SK-N-SH (cell line): ENCODE results near the gene UBE2E1. TPM values are rescaled to one million over a fixed set of nuclear protein-coding genes. Genes with fewer than 3 reads are reported as not detected.

ENCODE experiments used
- CTCF ChIA-PET: fragments of 300-600, 350-600 bp; formaldehyde crosslinking; extraction: SDS; loops from one replicate; lab custom pipeline; 2021; lab: Yijun Ruan, JAX
- POLR2A ChIA-PET: fragments of 350-600 bp; sonication (Branson Sonifier 250); formaldehyde crosslinking; extraction: SDS; loops from one replicate; lab custom pipeline; 2020; ENCODE audit warnings: antibody characterized with exemption, inconsistent platforms; lab: Yijun Ruan, JAX
- DNase-seq: peaks from one replicate; pipeline ENCODE4 v3.0.0; 2012
- H2AFZ ChIP-seq: fragments of 200-600 bp; sonication (generic); 2 replicates; pipeline ENCODE4 v1.8.1; 2016; ENCODE audit warnings: antibody characterized with exemption, mild to moderate bottlenecking, low read depth
- H3F3A ChIP-seq: fragments of 200-600 bp; sonication (generic); replicated peaks from 2 replicates; pipeline ENCODE3; 2016; ENCODE audit warnings: antibody characterized with exemption, mild to moderate bottlenecking; ENCODE audit not compliant: insufficient read depth
- H3K27ac ChIP-seq, 2 experiments: fragments of 200-500 bp in 1 of 2; fragments of 200-600 bp in 1 of 2; sonication (Bioruptor generic) in 1 of 2; sonication (generic), shearing (Covaris generic) in 1 of 2; 2 replicates each; pipeline versions ENCODE4 v1.5.1 to v1.6.1; 2014 to 2016; ENCODE audit warnings: low read depth in 2 of 2, inconsistent platforms in 1 of 2, low read length in 1 of 2, mild to moderate bottlenecking in 1 of 2, mixed read lengths in 1 of 2
- H3K27me3 ChIP-seq: fragments of 200-600 bp; sonication (generic), shearing (Covaris generic); 2 replicates; pipeline ENCODE4 v1.6.1; 2016; ENCODE audit warnings: mixed run types; ENCODE audit not compliant: insufficient read depth
- H3K36me3 ChIP-seq, 2 experiments: fragments of 200-500 bp in 1 of 2; fragments of 200-600 bp in 1 of 2; sonication (Bioruptor generic) in 1 of 2; sonication (generic) in 1 of 2; replicated peaks in 1 of 2; 2 replicates each; pipeline versions ENCODE3 to v1.5.1; 2014 to 2016; ENCODE audit warnings: low read length in 1 of 2, mild to moderate bottlenecking in 1 of 2; ENCODE audit not compliant: insufficient read depth in 2 of 2, control insufficient read depth in 1 of 2
- H3K4me1 ChIP-seq, 2 experiments: fragments of 200-500 bp in 1 of 2; fragments of 200-600 bp in 1 of 2; sonication (Bioruptor generic) in 1 of 2; sonication (generic), shearing (Covaris generic) in 1 of 2; 2 replicates each; pipeline versions ENCODE4 v1.5.1 to v1.6.1; 2014 to 2016; ENCODE audit warnings: low read depth in 1 of 2, low read length in 1 of 2, mixed run types in 1 of 2; ENCODE audit not compliant: insufficient read depth in 2 of 2, control insufficient read depth in 1 of 2
- H3K4me2 ChIP-seq: fragments of 200-600 bp; sonication (generic), shearing (Covaris generic); 2 replicates; pipeline ENCODE4 v1.6.1; 2017; ENCODE audit warnings: mixed run types
- H3K4me3 ChIP-seq, 2 experiments: fragments of 200-500 bp in 1 of 2; fragments of 200-600 bp in 1 of 2; sonication (Bioruptor generic) in 1 of 2; sonication (generic), shearing (Covaris generic) in 1 of 2; 2 replicates each; pipeline versions ENCODE4 v1.5.1 to v1.8.1; 2014 to 2016; ENCODE audit warnings: low read depth in 2 of 2, inconsistent platforms in 1 of 2, low read length in 1 of 2, mild to moderate bottlenecking in 1 of 2, mixed read lengths in 1 of 2, moderate library complexity in 1 of 2
- H3K79me2 ChIP-seq: fragments of 200-600 bp; sonication (generic); 2 replicates; pipeline ENCODE4 v1.8.1; 2017; ENCODE audit warnings: mild to moderate bottlenecking; ENCODE audit not compliant: insufficient read depth
- H3K9ac ChIP-seq: fragments of 200-600 bp; sonication (generic); 2 replicates; pipeline ENCODE4 v1.6.1; 2017; ENCODE audit warnings: mixed run types
- H3K9me2 ChIP-seq: fragments of 200-600 bp; sonication (generic); 2 replicates; pipeline ENCODE4 v1.6.1; 2017; ENCODE audit warnings: mixed run types
- H3K9me3 ChIP-seq: fragments of 200-600 bp; sonication (generic); 2 replicates; pipeline ENCODE4 v1.6.1; 2017; ENCODE audit warnings: mixed run types, mild to moderate bottlenecking, moderate library complexity
- H4K20me1 ChIP-seq: fragments of 200-600 bp; sonication (generic); 2 replicates; pipeline ENCODE4 v1.6.1; 2017; ENCODE audit warnings: mild to moderate bottlenecking, mixed run types; ENCODE audit not compliant: insufficient read depth
- CHD2 ChIP-seq: fragments of 150-350 bp; IDR thresholded peaks from 2 replicates; pipeline ENCODE4 v1.6.1; 2018; ENCODE audit warnings: low read length; ENCODE audit not compliant: partially characterized antibody
- FOSL2 ChIP-seq: IDR thresholded peaks from 2 replicates; pipeline ENCODE4 v1.4.0; 2012; ENCODE audit warnings: low read depth, mild to moderate bottlenecking, moderate library complexity, borderline replicate concordance
- MEF2A ChIP-seq: IDR thresholded peaks from 2 replicates; pipeline ENCODE4 v1.4.0; 2012; ENCODE audit warnings: low read depth, borderline replicate concordance
- MXI1 ChIP-seq: IDR thresholded peaks from 2 replicates; pipeline ENCODE4 v1.6.1; 2012; ENCODE audit warnings: mild to moderate bottlenecking, low read depth, low read length, improper control_type of control experiment
- NFIC ChIP-seq: IDR thresholded peaks from 2 replicates; pipeline ENCODE4 v1.4.0; 2012; ENCODE audit warnings: borderline replicate concordance
- NRF1 ChIP-seq: IDR thresholded peaks from 2 replicates; pipeline ENCODE4 v1.6.1; 2012; ENCODE audit warnings: low read depth, mild to moderate bottlenecking, low read length
- POLR2AphosphoS5 ChIP-seq: IDR thresholded peaks from 2 replicates; pipeline ENCODE4 v1.6.1; 2012; ENCODE audit warnings: low read depth, low read length
- RAD21 ChIP-seq: IDR thresholded peaks from 2 replicates; pipeline ENCODE4 v1.6.1; 2012; ENCODE audit warnings: mild to moderate bottlenecking, low read length
- RFX5 ChIP-seq: IDR thresholded peaks from 2 replicates; pipeline ENCODE4 v1.6.1; 2012; ENCODE audit warnings: mild to moderate bottlenecking, improper control_type of control experiment, low read length
- SMC3 ChIP-seq: IDR thresholded peaks from 2 replicates; pipeline ENCODE4 v1.6.1; 2012; ENCODE audit warnings: low read depth, low read length, improper control_type of control experiment
- TAF1 ChIP-seq: IDR thresholded peaks from 2 replicates; pipeline ENCODE4 v1.6.1; 2012; ENCODE audit warnings: low read depth, mild to moderate bottlenecking, low read length, moderate library complexity, borderline replicate concordance
- WGBS: methylation state at CpG from one replicate; pipeline ENCODE4 v1.1.6; 2017; ENCODE audit warnings: low lambda C conversion rate; 5-methylcytosine and 5-hydroxymethylcytosine counted together
- polyA plus RNA-seq, 3 experiments: library from polyadenylated mRNA; depleted of rRNA; stranded (reverse); fragments of >200 nt; gene quantifications; 2 replicates each; pipeline ENCODE4 v1.2.3, GENCODE V29; 2012
- TF ChIP-seq, protein P1 (sequence below): IDR thresholded peaks from 2 replicates; pipeline ENCODE4 v1.6.1; 2012; ENCODE audit warnings: mild to moderate bottlenecking, low read depth, low read length, moderate library complexity
- TF ChIP-seq, protein P2 (sequence below): fragments of 200-600 bp; sonication (generic); IDR thresholded peaks from 2 replicates; pipeline ENCODE4 v1.6.1; 2017; ENCODE audit warnings: antibody characterized with exemption, mild to moderate bottlenecking, moderate library complexity
- TF ChIP-seq, protein P3 (sequence below): IDR thresholded peaks from 2 replicates; pipeline ENCODE4 v1.4.0; 2012; ENCODE audit warnings: low read depth, borderline replicate concordance
- TF ChIP-seq, protein P4 (sequence below): IDR thresholded peaks from 2 replicates; pipeline ENCODE4 v1.4.0; 2012; ENCODE audit warnings: low read depth

Gene UBE2E1
- polyA plus RNA-seq, 1 of the 3 experiments (the other 2 are of a cell fraction), result 59.9 TPM

DNA sequence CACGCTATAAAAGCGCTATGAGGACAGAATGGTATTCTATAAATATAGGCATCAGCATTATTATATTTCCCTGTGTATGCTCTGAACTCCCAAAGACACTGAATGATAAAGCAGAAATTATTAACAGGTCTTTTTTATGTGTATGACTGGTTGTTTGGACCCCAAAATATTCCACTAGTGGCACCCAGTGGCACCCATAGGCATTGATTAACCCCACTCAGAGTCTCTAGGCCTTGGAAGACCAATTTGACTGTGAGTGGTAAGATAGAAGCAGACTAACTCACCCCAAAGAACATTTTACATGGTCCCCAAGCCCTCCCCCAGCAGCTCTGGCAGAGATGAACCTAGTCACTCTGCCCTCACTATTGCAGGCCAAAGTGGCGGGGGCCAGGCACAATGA is 45.4 kb upstream of the UBE2E1 start (continued):
- TF ChIP-seq, protein P1, sequence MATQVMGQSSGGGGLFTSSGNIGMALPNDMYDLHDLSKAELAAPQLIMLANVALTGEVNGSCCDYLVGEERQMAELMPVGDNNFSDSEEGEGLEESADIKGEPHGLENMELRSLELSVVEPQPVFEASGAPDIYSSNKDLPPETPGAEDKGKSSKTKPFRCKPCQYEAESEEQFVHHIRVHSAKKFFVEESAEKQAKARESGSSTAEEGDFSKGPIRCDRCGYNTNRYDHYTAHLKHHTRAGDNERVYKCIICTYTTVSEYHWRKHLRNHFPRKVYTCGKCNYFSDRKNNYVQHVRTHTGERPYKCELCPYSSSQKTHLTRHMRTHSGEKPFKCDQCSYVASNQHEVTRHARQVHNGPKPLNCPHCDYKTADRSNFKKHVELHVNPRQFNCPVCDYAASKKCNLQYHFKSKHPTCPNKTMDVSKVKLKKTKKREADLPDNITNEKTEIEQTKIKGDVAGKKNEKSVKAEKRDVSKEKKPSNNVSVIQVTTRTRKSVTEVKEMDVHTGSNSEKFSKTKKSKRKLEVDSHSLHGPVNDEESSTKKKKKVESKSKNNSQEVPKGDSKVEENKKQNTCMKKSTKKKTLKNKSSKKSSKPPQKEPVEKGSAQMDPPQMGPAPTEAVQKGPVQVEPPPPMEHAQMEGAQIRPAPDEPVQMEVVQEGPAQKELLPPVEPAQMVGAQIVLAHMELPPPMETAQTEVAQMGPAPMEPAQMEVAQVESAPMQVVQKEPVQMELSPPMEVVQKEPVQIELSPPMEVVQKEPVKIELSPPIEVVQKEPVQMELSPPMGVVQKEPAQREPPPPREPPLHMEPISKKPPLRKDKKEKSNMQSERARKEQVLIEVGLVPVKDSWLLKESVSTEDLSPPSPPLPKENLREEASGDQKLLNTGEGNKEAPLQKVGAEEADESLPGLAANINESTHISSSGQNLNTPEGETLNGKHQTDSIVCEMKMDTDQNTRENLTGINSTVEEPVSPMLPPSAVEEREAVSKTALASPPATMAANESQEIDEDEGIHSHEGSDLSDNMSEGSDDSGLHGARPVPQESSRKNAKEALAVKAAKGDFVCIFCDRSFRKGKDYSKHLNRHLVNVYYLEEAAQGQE, result no peak
- TF ChIP-seq, all 33 proteins: peak for 0

DNA sequence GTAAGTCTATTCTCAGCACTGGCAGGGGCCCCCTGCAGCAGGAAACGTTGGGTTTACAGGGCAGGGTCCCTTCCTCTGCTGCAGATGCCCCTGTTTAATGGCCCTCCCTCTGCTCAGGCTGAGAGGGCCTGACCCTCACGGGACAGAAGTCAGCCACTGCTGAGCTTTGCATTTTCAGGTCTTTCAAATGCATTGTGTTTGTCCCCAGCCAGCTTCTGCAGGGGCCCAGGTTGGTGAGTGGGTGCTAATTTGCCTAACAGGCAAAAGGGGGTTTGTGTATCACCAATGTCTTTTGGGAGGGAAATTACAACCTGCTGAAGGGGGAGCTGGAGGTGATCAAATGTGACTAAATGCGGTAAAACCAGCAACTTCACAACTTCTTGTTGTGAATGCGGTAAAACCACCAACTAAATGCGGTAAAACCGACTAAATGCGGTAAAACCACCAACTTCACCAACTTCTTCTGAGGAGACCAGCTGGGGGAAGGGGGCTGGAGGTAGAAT is 44.8 kb upstream of the UBE2E1 start:
- H3K9ac ChIP-seq, result no peak overlapping the region
- H3F3A ChIP-seq, result no peaks in the 10 kb centered on the region
- H3K4me2 ChIP-seq, result no peak overlapping the region
- peaks cover 0 to 19% of the 10 kb centered on the region in 2 experiments; a peak in 1 of 4 replicates for H3K4me1 ChIP-seq
- H3K9me2 ChIP-seq, result no peaks in the 10 kb centered on the region
- POLR2A ChIA-PET, result no interaction called here
- no peaks in the 10 kb centered on the region for H4K20me1 ChIP-seq
- no peak overlapping the region for H3K27ac ChIP-seq
- no peaks in the 10 kb centered on the region for H3K36me3 ChIP-seq
- H2AFZ ChIP-seq, result no peak overlapping the region
- 94% methylated on average over 5 of the region's 7 CpGs for WGBS
- H3K9me3 ChIP-seq, result no peaks in the 10 kb centered on the region
- H3K4me3 ChIP-seq, result no peak overlapping the region
- CTCF ChIA-PET, result interaction anchor here (1.1 to 1.2 kb wide), 2 partner anchors 9 to 202 kb away, joined by 3 read pairs; no protein-coding TSS in a partner anchor
- no peaks in the 10 kb centered on the region for H3K27me3 ChIP-seq
- DNase-seq, result no peak
- no peaks in the 10 kb centered on the region for H3K79me2 ChIP-seq
- TF ChIP-seq CHD2, result no peak
- no peak for TF ChIP-seq MXI1
- TF ChIP-seq, protein P2, sequence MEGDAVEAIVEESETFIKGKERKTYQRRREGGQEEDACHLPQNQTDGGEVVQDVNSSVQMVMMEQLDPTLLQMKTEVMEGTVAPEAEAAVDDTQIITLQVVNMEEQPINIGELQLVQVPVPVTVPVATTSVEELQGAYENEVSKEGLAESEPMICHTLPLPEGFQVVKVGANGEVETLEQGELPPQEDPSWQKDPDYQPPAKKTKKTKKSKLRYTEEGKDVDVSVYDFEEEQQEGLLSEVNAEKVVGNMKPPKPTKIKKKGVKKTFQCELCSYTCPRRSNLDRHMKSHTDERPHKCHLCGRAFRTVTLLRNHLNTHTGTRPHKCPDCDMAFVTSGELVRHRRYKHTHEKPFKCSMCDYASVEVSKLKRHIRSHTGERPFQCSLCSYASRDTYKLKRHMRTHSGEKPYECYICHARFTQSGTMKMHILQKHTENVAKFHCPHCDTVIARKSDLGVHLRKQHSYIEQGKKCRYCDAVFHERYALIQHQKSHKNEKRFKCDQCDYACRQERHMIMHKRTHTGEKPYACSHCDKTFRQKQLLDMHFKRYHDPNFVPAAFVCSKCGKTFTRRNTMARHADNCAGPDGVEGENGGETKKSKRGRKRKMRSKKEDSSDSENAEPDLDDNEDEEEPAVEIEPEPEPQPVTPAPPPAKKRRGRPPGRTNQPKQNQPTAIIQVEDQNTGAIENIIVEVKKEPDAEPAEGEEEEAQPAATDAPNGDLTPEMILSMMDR, result no peak
- TF ChIP-seq TAF1, result no peak
- no peak for TF ChIP-seq MEF2A
- TF ChIP-seq, protein P3, sequence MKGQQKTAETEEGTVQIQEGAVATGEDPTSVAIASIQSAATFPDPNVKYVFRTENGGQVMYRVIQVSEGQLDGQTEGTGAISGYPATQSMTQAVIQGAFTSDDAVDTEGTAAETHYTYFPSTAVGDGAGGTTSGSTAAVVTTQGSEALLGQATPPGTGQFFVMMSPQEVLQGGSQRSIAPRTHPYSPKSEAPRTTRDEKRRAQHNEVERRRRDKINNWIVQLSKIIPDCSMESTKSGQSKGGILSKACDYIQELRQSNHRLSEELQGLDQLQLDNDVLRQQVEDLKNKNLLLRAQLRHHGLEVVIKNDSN, result no peak
- TF ChIP-seq, protein P4, sequence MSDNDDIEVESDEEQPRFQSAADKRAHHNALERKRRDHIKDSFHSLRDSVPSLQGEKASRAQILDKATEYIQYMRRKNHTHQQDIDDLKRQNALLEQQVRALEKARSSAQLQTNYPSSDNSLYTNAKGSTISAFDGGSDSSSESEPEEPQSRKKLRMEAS, result no peak
- no peak for TF ChIP-seq RAD21
- no peak for TF ChIP-seq NFIC
- no peak for TF ChIP-seq NRF1
- no peak for TF ChIP-seq SMC3
- TF ChIP-seq POLR2AphosphoS5, result no peak
- TF ChIP-seq RFX5, result no peak
- TF ChIP-seq FOSL2, result no peak
- TF ChIP-seq, all 33 proteins: peak for 0
